Hematopoietic multipotent progenitor cell treated with erythropoietin and hydrocortisone succinate and interleukin-3 and kit ligand, for 6 days (in vitro differentiated cells): Measurements from ENCODE around the gene SNPH.

Experiments used
- DNase-seq: peaks from one replicate; pipeline ENCODE4 v3.0.0-alpha.2; 2015

Gene SNPH

GRCh38 chr20:1325173-1326030 lies 59.3 kb downstream of the SNPH start:
- peak; percentile 99 for DNase-seq

- DNase-seq, result no peak
Measured at GRCh38 chr20:1326031-1326930, 60.2 kb downstream of the SNPH start.

- no peak for DNase-seq
Measured at GRCh38 chr20:1327241-1327653, 61.2 kb downstream of the SNPH start.

GRCh38 chr20:1327827-1328679 lies 62.0 kb downstream of the SNPH start:
- DNase-seq, result no peak

- DNase-seq, result no peak
Measured at GRCh38 chr20:1328680-1329330, 62.7 kb downstream of the SNPH start, which contains the start of gene SDCBP2. Gene SDCBP2, minus strand, starts transcription at chr20:1329139. Its CDS starts 8,723 bp downstream, at chr20:1320416.

- no peak for DNase-seq
Measured at GRCh38 chr20:1330075-1330830, 64.2 kb downstream of the SNPH start.

- DNase-seq, result no peak
Measured at GRCh38 chr20:1331101-1331500, 65.0 kb downstream of the SNPH start.

- no peak for DNase-seq
Measured at GRCh38 chr20:1331801-1332453, 65.8 kb downstream of the SNPH start.

GRCh38 chr20:1332749-1333300 lies 66.7 kb downstream of the SNPH start:
- no peak for DNase-seq

- DNase-seq, result no peak
Measured at GRCh38 chr20:1333462-1334369, 67.6 kb downstream of the SNPH start.

GRCh38 chr20:1334370-1334731 lies 68.3 kb downstream of the SNPH start:
- DNase-seq, result no peak

- DNase-seq, result peak; percentile 44
Measured at GRCh38 chr20:1334761-1335160, 68.7 kb downstream of the SNPH start.

- DNase-seq, result no peak
Measured at GRCh38 chr20:1335961-1336698, 70.0 kb downstream of the SNPH start.

- DNase-seq, result no peak
Measured at GRCh38 chr20:1336699-1337367, 70.7 kb downstream of the SNPH start.

- DNase-seq, result no peak
Measured at GRCh38 chr20:1337441-1337840, 71.3 kb downstream of the SNPH start.

GRCh38 chr20:1338096-1338495 lies 72.0 kb downstream of the SNPH start:
- no peak for DNase-seq

- DNase-seq, result no peak
Measured at GRCh38 chr20:1338801-1339200, 72.7 kb downstream of the SNPH start.
